Endometrial microvascular endothelial cells (primary cell): ENCODE results near the gene BCORL1. TPM values are rescaled to one million over a fixed set of nuclear protein-coding genes. Genes with fewer than 3 reads are reported as not detected.

Source experiments
- in situ Hi-C: cut with HindIII; loops from 2 replicates; pipeline ENCODE4 v1.10.0; 2017; ENCODE audit warnings: low sequenced_read_pairs, low pct_unique_long_range_greater_than_20kb; ENCODE audit errors: inconsistent ontology term
- total RNA-seq: library from RNA; depleted of rRNA; stranded (reverse); fragments of >200 nt; gene quantifications from one replicate; pipeline ENCODE4 v1.2.3, GENCODE V29; 2015; ENCODE audit errors: inconsistent ontology term

BCORL1 gene
- total RNA-seq, 1 donor from 2014 or later = 1.9 TPM

DNA sequence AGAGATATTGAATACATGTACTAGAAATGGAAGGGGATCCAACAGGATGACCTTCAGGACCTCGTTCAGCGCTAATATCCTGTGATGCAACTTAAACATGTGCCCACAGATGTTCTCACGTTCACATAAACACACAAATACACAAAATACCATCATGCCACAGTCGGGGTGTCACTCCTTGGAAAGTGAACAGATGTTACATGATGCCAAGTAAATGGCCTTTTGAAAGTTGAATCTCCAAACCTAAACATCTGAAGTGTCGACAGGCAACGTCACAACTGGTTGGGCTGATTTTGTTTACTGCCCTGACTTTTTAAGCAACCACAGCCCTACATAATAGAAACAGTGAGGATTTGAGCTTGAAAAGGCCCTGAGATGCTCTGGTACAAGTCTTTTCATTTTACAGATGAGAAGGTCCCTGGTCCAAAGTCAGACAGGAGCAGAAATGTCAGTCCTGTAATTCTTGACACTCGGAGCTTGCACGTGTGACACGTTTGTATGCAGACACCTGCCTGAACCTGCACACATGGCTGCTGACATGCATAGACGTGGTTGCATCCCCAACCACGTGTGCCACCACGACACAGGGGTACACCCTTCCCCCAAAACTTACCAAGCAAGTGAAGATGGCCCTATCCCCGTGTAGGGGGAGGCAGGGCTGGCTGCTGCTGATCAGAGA lies 23.5 kb upstream of the BCORL1 start:
- in situ Hi-C loops = no loop called here

DNA sequence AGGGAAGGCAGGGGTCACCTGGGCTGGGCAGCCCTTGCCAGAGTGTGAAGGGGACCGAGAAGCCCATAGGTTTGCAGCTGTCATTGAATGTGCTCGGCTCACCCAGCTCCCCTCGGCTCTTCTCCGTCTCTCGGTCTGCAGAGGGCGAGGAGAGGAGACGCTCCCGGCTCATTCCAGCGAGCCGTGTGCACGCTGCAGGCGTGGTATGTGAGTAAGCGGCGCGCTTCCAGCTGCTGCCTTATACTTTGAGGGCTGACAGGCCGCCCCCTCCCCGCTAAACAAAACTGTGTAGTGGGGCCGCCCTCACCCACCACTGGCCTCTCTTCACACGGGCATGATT lies 23.0 kb upstream of the BCORL1 start:
- in situ Hi-C loops = no loop called here

DNA sequence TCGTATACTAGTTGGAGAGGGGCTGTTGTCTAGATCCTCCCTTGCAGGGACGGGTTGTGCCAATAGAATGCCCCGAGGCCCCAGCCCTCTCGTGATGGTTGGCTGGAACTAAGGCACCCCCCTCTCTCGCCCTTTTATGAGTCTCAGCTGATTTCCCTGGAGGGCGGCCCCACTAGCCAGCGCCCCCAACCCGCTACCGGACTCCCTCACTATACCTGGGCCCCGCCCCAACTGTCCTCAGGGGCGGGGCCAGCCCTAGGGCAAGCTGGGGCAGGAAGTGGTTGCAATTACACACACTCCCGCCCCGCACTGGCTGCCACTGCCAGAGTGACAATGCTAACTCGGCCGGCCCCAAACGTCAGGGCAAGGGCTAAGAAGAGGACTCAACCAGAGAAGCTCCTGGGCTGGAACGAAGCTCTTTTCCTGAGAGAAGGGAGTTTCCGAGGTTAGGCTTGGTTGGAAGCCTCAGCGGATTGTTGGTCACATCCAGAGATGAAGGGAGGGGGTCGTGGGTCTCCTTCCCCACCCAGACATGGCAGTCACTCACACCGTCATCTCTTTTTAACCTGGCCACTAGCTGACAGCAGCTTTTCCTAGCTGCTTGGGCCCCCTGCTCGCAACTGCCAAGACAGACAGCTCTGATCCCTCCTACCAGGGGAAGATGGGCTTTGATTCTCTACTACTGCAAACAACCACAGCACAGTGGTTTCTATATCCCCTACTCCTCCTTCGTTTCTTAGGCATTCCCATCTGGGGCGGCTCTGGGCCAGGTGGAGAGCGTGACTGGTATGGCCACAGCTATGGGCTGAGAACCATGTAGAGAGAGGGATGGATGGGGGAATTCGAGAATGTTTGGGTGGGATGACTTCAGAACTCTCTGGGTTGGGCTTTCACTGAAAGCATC lies 21.0 kb upstream of the BCORL1 start:
- in situ Hi-C loops = no loop called here

DNA sequence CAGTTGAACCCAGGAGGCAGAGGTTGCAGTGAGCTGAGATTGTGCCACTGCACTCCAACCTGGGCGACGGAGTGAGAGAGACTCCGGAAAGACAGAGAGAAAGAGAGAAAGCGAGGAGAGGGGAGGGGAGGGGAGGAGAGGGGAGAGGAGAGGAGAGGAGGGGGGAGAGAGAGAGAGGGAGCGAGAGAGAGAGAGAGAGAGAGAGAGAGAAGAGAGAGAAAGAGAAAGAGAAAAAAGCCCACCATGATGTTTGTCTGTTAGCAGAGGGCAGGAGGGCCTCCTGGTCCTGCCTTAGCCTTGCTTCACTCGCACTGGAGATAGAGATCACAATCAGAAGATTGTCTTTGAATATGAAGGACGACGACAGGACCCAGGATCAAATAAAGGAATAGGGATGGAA lies 18.7 kb upstream of the BCORL1 start:
- in situ Hi-C loops = no loop called here

DNA sequence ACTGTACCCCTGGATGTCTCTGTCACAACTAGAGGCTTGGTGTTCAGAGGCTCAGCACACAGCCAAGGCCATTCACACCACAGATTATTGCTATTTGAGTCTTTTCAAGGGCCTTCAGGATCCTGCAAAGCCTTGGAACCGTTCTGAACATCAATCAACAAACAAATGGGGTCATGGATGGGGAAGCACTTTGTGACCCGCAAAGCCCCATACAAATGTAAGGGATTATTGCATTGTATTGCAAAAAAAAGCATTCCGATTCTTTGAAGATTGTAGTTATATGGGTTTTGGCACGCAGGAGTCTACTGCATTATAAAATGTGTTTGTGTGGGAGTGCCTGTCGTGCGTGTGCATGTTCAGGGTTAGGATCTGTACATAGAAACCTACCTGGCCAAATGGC lies 17.3 kb upstream of the BCORL1 start:
- in situ Hi-C loops = no loop called here

DNA sequence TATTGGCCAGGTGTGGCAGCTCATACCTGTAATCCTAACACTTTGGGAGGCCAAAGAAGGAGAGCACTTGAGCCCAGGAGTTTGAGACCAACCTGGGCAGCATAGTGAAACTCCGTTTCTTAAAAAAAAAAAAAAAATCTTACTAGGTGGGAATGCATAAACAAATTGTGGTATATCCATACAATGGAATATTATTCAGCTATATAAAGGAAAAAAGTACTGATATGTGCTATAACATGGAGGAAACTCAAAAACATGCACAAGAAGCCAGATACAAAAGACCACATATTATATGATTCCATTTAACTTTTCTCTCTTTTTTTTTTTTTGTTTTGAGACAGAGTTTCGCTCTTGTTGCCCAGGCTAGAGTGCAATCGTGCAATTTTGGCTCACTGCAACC lies 13.5 kb upstream of the BCORL1 start:
- in situ Hi-C loops = no loop called here

DNA sequence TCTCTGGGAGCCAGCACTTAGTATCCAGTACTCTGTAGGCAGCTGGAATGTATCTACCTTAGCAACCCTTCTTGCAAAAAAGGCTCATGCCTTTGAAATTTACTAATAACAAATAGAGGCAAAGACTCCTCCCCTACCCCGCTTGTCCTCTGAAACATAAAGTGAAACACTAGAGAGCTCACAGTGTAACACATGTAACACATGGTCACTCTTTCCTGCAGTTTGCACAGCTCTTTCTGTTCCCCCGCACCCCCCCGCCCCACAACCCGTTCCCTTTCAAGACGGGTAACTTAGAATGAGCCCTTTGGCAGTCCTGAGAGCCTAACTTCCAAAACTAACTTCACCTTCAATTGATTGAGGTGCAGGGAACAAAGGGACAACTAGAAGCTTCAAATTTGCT lies 6.0 kb upstream of the BCORL1 start:
- in situ Hi-C loops = loop anchor here (10.0 kb wide), 1 partner anchor 58 kb away; no protein-coding TSS in a partner anchor

DNA sequence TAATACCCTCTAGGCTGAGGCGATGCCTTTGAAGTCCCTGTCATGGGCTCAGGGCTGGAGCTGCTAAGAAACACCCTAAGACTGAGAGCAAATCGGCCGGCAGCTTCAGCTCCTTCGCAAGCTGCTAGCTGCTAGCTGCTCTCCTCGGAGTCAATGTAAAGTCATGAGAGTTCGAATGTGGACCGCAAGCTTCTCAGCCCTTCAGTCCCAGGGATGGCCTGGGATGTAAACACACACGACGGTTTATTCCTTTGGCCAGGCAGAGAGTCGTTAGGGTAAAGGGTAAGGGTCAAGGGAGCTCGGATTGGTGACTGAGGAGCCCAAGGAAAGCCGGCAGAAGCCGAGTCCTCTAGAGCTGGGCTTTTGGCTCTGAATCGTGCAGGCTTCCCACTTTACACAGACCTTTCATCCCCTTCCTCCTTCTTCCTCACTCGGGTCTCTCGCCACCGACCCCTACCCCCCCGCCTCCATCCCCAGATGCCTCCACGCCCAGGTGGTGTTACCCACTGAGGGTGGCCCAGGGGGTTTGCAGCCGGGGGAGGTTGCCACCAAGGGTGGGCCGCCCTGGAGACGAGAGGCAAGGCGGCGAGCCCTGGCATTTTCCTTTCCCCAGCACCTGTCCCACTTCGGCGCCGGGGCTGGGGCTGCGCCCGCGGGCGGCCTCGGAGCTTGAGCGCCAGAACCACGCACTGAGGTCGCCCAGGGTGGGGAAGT lies 3.1 kb upstream of the BCORL1 start:
- in situ Hi-C loops = loop anchor here (10.0 kb wide), 1 partner anchor 55 kb away; no protein-coding TSS in a partner anchor

DNA sequence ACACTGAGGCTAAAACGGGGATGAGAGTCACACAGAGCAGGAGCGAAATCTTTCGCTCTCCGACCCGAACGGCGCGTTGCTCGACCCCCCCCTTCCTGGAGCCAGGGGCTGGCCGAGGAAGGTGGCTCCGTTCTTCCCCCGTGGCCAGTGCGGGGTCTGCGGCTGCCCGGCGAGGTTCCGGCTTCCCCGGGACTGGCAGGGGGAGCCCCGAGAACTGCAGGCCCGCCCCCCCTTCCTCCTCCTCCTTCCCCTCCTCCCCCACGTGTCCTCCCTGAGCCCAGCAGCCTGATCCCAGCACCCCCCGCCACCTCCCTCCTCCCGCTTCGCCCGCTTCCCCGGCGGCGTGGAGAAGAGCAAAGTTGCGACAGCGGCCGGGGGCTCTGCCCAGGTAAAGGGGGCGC lies 2.4 kb upstream of the BCORL1 start:
- in situ Hi-C loops = no loop called here

DNA sequence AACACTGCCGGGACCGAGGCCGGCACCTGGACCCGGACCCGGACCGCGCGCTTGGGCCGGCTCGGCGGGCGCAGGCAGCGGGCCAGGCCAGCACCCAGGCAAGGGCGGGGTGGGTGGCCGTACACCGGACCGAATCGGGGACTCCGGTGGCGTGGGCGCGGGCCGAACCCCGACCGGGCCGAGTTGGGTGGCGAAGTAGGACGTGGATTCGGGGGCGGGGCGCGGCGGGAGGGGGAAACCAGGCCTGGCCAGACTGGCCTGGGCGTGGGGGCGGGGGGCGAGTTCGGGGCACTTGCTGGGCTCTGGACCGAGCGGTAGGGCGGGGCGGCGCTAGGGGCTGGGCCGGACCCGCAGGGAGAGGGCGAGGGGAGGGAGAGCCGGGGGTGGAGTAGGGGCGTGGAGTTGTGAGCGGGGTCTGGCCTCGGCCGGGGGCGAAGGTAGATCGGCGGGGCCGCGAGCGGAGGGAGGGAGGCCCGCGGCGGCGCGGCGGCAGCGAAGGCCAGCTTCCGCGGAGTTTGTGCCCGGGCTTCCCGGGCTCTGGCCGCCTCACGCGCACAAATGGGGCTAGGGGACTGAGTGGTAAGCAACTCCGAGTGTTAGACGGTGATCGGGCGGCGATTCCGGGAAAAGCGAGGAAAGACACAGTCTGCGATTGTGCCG lies 1.8 kb upstream of the BCORL1 start:
- in situ Hi-C loops = no loop called here

DNA sequence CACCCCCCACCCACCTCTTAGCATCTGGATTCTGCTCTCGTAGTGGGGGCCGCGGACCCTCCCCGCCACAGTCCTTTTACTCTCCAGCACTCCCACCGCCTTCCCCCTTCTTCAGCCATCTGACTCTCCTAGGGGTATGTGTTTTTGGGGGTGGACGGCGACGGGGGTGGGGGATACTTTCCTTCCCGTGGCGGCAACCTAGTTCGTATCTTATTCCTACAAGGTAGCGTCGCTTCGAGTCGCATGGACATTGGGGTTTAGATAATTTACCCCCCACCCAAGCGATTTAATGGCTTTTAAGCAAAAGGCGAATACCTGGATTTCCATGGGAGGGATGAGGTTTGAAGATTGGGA lies 1.3 kb upstream of the BCORL1 start:
- in situ Hi-C loops = no loop called here

DNA sequence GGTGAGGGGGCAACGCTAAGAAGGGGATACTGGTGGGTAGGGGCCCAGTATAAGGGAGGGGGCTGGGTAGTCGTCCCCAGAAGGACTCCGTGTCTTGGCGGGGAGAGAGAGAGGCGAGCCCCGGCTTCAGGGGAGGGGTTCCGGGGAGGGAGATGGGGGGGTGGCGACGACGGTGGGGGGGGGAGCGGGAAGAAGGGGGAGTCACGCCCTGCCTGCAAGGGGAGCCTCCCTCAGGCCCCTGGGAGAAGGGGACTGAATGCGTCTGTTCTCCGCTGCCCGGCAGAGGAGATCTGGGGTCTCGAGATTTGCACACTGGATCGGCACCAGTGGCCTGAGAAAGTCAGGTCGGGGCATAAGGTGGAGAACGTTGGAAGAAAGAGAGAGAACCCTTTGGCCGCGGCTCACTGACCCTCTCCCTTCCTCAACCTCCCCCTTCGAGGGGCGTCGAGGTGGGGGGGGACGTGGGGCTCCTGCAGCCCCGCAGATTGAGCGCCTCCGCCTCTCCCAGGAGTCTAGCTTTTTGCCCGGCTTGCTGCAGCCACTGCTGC lies 609 bp upstream of the BCORL1 start:
- in situ Hi-C loops = no loop called here

DNA sequence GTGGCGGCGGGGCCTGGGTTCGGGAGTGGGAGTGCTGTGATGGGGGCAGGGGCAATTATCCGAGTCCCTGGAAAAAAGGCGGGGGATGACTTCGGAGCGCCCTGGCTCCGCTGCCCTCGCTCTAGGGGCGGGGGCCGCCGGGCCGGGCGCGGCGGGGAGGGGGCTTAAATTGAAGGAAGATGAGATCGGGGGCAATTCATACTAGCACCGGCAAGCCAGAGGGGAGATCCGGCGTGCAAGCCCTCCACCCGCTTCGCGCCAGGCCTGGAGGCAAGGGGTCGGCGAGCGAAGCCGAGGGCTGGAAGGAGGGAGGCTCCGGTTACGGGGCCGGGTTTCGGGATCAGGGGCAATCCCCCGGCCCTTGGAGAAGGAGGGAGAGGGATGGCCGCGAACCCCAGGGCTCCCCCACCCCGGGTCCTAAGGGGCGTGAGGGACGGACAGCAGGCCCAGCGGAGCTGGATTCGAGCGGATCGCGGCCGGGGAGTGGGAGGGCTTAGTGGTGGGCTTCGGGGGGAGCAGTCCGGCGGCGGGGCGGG lies 1.2 kb downstream of the BCORL1 start:
- in situ Hi-C loops = no loop called here

DNA sequence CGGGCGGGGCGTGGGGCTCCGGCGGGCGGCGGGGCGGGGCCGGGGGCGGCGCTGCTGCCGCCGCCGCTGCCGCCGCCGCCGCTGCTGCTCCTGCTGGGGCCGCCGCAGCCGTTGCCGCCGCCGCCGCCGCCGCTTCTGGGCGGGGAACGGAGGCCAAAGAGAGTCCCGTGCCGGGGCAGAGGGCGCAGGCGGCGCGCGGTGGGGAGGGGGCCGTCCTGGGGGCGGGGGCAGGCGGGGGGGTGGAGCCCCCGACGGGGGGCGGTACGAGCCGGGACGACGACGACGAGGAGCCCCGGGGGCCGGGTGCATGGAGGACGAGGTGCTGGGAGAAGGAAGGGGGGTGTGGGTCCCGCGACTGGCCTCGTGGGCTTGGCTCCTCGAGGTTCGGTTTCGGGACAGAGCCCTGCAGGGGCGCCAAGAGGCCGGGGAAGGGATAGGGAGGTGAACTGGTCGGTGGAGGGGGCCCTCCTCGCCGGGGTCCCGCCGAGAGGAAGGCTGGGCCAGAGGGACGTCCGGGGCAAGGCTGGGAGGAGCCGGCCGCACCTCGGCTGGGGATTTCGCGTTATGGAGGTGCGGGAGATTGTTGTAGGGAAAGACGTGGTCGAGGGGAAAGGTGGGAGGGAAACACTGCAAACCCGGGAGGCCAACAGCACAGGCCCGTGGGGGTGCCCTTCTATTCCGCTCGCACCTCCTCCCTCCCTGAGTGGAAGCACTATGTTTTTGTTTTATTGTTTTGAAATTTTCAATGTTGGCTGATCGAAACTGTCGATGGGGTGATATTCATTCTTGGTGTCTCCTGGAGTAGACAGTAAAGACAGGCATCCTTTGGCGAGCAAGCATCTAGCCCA lies 1.9 kb downstream of the BCORL1 start:
- in situ Hi-C loops = no loop called here

DNA sequence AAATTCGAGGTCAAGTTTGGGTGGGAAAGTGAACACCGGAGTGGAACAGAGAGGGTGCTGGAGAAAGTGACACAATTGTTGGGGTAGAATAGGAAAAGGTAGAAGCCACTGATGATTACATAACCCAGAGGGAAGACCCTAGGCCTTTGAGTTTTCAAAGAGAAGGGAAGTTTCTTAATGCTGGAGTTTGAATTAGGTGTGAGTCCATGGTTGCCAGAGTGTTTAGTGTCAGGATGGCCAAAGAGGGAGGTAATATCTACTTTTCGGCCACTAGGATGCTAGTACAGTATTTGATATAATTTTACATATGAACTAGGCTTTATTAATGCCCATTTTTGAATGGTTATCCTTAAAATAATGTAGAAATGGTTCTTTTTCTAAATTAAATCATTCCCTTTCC lies 5.4 kb downstream of the BCORL1 start:
- in situ Hi-C loops = no loop called here

DNA sequence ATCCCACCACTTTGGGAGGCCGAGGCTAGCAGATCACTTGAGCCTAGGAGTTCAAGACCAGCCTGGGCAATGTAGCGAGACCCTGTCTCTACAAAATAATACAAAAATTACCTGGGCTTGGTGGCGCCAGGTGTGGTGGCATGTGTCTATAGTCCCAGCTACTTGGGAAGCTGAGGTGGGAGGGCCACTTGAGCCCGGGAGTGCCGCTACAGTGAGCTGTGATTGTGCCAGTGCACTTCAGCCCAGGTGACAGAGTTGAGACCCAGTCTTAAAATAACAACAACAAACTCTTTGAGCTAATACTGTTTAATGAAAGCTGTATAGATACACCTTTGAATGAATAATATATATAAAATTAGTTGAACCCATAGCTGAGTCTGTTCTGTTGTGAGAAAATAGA lies 9.7 kb downstream of the BCORL1 start:
- in situ Hi-C loops = no loop called here

DNA sequence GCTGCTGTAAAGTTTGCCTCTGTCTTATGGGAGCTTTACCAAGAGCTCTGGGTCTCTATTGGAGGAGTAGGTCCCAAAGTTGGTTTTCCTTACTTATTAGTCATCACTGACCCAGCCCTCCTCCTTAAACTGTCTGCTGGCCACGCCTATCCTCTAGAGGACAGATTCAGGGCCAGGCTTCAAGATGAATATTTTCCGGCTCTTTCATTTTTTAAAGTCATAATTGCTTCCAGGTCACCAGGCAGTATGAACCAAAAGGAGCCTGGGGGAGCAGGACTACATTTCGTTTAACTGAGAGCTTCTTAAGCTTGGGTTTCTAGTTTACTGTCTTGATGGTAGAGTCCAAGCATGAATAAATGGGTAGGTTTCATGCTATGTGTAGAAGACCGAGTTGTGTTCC lies 13.7 kb downstream of the BCORL1 start:
- in situ Hi-C loops = no loop called here

DNA sequence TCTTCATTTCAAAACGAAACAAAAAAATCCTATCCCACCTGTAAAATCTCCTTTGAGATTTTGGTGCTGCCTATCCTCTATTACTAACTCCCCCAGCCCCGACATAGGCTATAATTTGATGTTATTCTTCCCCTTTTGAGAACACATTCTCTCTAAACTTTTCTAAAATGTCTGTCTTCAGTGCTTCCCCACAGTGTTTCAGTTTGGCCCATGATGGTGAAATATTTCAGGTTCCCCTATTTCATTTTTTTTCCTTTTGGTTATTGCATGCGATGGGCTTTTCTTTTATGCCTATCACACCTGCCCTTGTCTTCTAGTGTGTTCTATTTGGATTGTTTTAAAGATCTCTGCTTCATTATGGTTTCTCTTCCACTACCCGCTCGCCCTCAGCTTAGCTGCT lies 14.7 kb downstream of the BCORL1 start:
- in situ Hi-C loops = no loop called here
